ENCODE results near the gene DHRS3.

DNA sequence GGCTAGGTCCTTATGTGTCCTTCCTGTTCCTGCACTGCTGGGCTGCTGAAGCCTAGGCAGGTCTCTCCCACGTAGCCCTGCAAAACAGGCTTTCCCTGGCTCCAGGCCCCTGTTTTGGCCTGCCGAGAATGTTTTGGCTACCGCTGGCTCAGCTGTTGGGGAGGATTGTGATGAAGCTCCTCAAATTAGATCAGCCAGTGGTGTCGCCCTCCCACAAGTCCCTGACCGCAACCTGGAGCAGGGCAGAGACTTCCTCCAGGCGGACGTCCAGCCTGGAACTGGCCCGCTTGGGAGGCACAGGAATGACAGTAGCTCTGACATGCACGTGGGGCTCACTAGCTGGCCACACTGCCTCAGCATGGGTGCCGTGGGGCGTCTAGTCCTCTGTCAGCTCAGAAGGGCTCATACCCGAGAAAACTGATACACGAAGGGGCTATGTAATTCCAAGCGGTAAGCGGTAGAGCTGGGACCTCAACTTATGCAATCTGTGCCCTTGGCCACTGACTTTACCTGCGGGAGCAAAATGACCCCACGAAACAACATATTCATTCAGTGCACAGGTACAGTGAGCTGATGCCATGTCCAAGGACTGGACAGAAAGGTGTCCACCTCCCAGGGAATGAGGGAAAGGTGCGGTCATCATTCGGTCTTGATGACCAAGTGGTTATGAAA lies 26.6 kb downstream of the DHRS3 start:
- TF ChIP-seq, protein P1, sequence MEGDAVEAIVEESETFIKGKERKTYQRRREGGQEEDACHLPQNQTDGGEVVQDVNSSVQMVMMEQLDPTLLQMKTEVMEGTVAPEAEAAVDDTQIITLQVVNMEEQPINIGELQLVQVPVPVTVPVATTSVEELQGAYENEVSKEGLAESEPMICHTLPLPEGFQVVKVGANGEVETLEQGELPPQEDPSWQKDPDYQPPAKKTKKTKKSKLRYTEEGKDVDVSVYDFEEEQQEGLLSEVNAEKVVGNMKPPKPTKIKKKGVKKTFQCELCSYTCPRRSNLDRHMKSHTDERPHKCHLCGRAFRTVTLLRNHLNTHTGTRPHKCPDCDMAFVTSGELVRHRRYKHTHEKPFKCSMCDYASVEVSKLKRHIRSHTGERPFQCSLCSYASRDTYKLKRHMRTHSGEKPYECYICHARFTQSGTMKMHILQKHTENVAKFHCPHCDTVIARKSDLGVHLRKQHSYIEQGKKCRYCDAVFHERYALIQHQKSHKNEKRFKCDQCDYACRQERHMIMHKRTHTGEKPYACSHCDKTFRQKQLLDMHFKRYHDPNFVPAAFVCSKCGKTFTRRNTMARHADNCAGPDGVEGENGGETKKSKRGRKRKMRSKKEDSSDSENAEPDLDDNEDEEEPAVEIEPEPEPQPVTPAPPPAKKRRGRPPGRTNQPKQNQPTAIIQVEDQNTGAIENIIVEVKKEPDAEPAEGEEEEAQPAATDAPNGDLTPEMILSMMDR (optimal IDR thresholded peaks at IDR 0.05 in 1 of 3, IDR thresholded peaks at IDR 0.05 in 1 of 3, conservative IDR thresholded peaks at IDR 0.05 in 1 of 3; ENCODE audit: extremely low read depth in 1 of 3, insufficient read depth in 2 of 3, low read length in 3 of 3): no peak
- no peak for TF ChIP-seq EZH2 (IDR thresholded peaks at IDR 0.05; ENCODE audit: low read length)

Measured in keratinocyte (primary cell).